ENCODE data around the gene PDE1A.

Gene PDE1A

GRCh38 chr2:182164686-182165085, 262.1 kb downstream of the PDE1A start:
- no peaks in the 10 kb centered on the region for H3F3A ChIP-seq (ENCODE audit: low read depth)
- H3K9me3 ChIP-seq (ENCODE audit: insufficient read depth, low read depth, low read length): no peaks in the 10 kb centered on the region
- no peak overlapping the region for H3K4me2 ChIP-seq (ENCODE audit: low read depth, low read length, poor library complexity, severe bottlenecking)
- no peak overlapping the region for H3K4me3 ChIP-seq (ENCODE audit: low read length, poor library complexity, severe bottlenecking)
- H3K9ac ChIP-seq (ENCODE audit: low read depth, low read length, poor library complexity, severe bottlenecking): no peak overlapping the region
- no peaks in the 10 kb centered on the region for H4K20me1 ChIP-seq (ENCODE audit: insufficient read depth, low read length, poor library complexity, severe bottlenecking)
- no peaks in the 10 kb centered on the region for H3K27me3 ChIP-seq (ENCODE audit: insufficient read depth, low read length, poor library complexity, severe bottlenecking)
- no peak for TF ChIP-seq CTCF (conservative IDR thresholded peaks at IDR 0.05; ENCODE audit: low read length)
- TF ChIP-seq EZH2phosphoT487 (IDR thresholded peaks at IDR 0.05; ENCODE audit: borderline replicate concordance): no peak
- no peaks in the 10 kb centered on the region for H3K79me2 ChIP-seq (ENCODE audit: insufficient read depth, low read length)
- no peaks in the 10 kb centered on the region for H3K36me3 ChIP-seq (ENCODE audit: insufficient read depth, low read length)
- H3K9me2 ChIP-seq (replicated peaks; ENCODE audit: low read depth, low read length): no peaks in the 10 kb centered on the region
- no peaks in the 10 kb centered on the region for H3K4me1 ChIP-seq (ENCODE audit: insufficient read depth, low read length, poor library complexity, severe bottlenecking)
- H2AFZ ChIP-seq (ENCODE audit: low read length): no peak overlapping the region

GRCh38 chr2:182163878-182164277, 263.0 kb downstream of the PDE1A start:
- no peak for TF ChIP-seq EZH2phosphoT487 (IDR thresholded peaks at IDR 0.05; ENCODE audit: borderline replicate concordance)
- H3K4me1 ChIP-seq (ENCODE audit: insufficient read depth, low read length, poor library complexity, severe bottlenecking): no peaks in the 10 kb centered on the region
- H4K20me1 ChIP-seq (ENCODE audit: insufficient read depth, low read length, poor library complexity, severe bottlenecking): no peaks in the 10 kb centered on the region
- H3F3A ChIP-seq (ENCODE audit: low read depth): no peaks in the 10 kb centered on the region
- no peaks in the 10 kb centered on the region for H3K9me3 ChIP-seq (ENCODE audit: insufficient read depth, low read depth, low read length)
- no peak overlapping the region for H3K4me2 ChIP-seq (ENCODE audit: low read depth, low read length, poor library complexity, severe bottlenecking)
- H3K4me3 ChIP-seq (ENCODE audit: low read length, poor library complexity, severe bottlenecking): no peak overlapping the region
- no peak overlapping the region for H3K9ac ChIP-seq (ENCODE audit: low read depth, low read length, poor library complexity, severe bottlenecking)
- no peaks in the 10 kb centered on the region for H3K27me3 ChIP-seq (ENCODE audit: insufficient read depth, low read length, poor library complexity, severe bottlenecking)
- H3K36me3 ChIP-seq (ENCODE audit: insufficient read depth, low read length): no peaks in the 10 kb centered on the region
- no peak overlapping the region for H2AFZ ChIP-seq (ENCODE audit: low read length)
- no peaks in the 10 kb centered on the region for H3K9me2 ChIP-seq (replicated peaks; ENCODE audit: low read depth, low read length)
- no peaks in the 10 kb centered on the region for H3K79me2 ChIP-seq (ENCODE audit: insufficient read depth, low read length)

DNA sequence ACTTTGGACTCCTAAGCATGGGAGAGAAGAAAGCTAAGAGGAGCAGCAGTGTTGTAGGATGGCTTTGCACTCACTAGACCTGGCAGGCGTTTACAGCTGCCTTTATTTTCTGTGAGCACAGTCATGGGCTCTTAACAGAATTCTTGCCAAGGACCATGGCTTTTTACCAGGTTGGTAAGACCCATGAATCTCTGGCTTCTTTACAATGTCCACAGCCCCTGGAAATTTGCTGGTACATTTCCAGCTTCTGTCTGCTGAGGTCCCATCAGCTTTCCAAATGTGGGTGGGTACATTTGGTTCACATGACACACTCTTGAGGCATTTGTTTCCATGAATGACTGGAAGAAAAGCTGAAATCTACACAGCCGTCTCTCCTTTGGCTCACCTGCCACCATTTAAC, 278.5 kb downstream of the PDE1A start:
- no peaks in the 10 kb centered on the region for H3K36me3 ChIP-seq (ENCODE audit: insufficient read depth, low read length)
- no peaks in the 10 kb centered on the region for H3K27me3 ChIP-seq (ENCODE audit: insufficient read depth, low read length, poor library complexity, severe bottlenecking)
- no peak overlapping the region for H3K9ac ChIP-seq (ENCODE audit: low read depth, low read length, poor library complexity, severe bottlenecking)
- H3K79me2 ChIP-seq (ENCODE audit: insufficient read depth, low read length): no peaks in the 10 kb centered on the region
- H3K9me2 ChIP-seq (replicated peaks; ENCODE audit: low read depth, low read length): no peaks in the 10 kb centered on the region
- H3K9me3 ChIP-seq (ENCODE audit: insufficient read depth, low read depth, low read length): no peaks in the 10 kb centered on the region
- TF ChIP-seq CTCF (conservative IDR thresholded peaks at IDR 0.05; ENCODE audit: low read length) (no peak), EZH2phosphoT487 (IDR thresholded peaks at IDR 0.05; ENCODE audit: borderline replicate concordance) (no peak)
- H2AFZ ChIP-seq (ENCODE audit: low read length): no peak overlapping the region
- no peaks in the 10 kb centered on the region for H3F3A ChIP-seq (ENCODE audit: low read depth)
- H3K4me1 ChIP-seq (ENCODE audit: insufficient read depth, low read length, poor library complexity, severe bottlenecking): no peaks in the 10 kb centered on the region
- no peak overlapping the region for H3K4me3 ChIP-seq (ENCODE audit: low read length, poor library complexity, severe bottlenecking)
- no peaks in the 10 kb centered on the region for H4K20me1 ChIP-seq (ENCODE audit: insufficient read depth, low read length, poor library complexity, severe bottlenecking)
- H3K4me2 ChIP-seq (ENCODE audit: low read depth, low read length, poor library complexity, severe bottlenecking): no peak overlapping the region

DNA sequence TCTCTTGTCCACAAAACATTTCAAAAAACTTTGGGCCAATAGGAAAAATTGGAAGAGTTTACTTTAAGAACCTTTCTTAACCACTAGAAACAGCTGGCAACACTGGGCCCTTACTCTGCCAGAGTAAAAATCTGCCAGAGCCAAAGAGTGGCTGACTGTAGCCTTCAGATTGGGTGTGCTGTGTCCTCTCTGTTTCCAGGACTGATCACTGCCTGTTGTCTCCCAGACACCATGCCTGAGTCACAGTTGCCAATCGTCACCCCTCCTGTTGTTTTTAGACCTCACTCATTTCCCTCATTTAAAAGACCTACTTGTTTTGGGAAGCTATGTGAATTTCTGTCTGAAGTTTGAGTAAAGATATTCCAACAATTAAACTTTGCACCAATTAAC, 282.1 kb downstream of the PDE1A start:
- H2AFZ ChIP-seq (ENCODE audit: low read length): no peak overlapping the region

More for the DNA sequence above, 282.1 kb downstream of the PDE1A start:
- Histone ChIP-seq H3K9me3 (ENCODE audit: insufficient read depth, low read depth, low read length) (no peaks in the 10 kb centered on the region), H3K36me3 (ENCODE audit: insufficient read depth, low read length) (no peaks in the 10 kb centered on the region), H3K27me3 (ENCODE audit: insufficient read depth, low read length, poor library complexity, severe bottlenecking) (no peaks in the 10 kb centered on the region), H4K20me1 (ENCODE audit: insufficient read depth, low read length, poor library complexity, severe bottlenecking) (no peaks in the 10 kb centered on the region), H3K79me2 (ENCODE audit: insufficient read depth, low read length) (no peaks in the 10 kb centered on the region), H3K4me2 (ENCODE audit: low read depth, low read length, poor library complexity, severe bottlenecking) (no peak overlapping the region), H3F3A (ENCODE audit: low read depth) (no peaks in the 10 kb centered on the region), H3K9me2 (replicated peaks; ENCODE audit: low read depth, low read length) (no peaks in the 10 kb centered on the region), H3K4me1 (ENCODE audit: insufficient read depth, low read length, poor library complexity, severe bottlenecking) (no peaks in the 10 kb centered on the region), H3K9ac (ENCODE audit: low read depth, low read length, poor library complexity, severe bottlenecking) (no peak overlapping the region), H3K4me3 (ENCODE audit: low read length, poor library complexity, severe bottlenecking) (no peak overlapping the region)
- TF ChIP-seq CTCF (conservative IDR thresholded peaks at IDR 0.05; ENCODE audit: low read length) (no peak), EZH2phosphoT487 (IDR thresholded peaks at IDR 0.05; ENCODE audit: borderline replicate concordance) (no peak)

Data from Loucy (cell line).